Prostate gland (tissue), 2 donors: ENCODE results near the gene SPAG9.

ENCODE experiments used
- POLR2AphosphoS5 ChIP-seq: sonication (generic); formaldehyde crosslinking; IDR thresholded peaks from one replicate; pipeline ENCODE4 v1.6.1; 2017; ENCODE audit warnings: antibody characterized with exemption
- TF ChIP-seq, protein P1 (sequence below), 4 experiments: fragments of 200-600 bp in 2 of 4; fragments of 450-650 bp in 2 of 4; sonication (generic) in 2 of 4; IDR thresholded peaks; 1 replicate in 3 of 4; 2 replicates in 1 of 4; pipeline ENCODE4 v1.5.1; 2016 to 2019; ENCODE audit warnings: antibody characterized with exemption in 4 of 4, mild to moderate bottlenecking in 2 of 4, moderate library complexity in 2 of 4

DNA sequence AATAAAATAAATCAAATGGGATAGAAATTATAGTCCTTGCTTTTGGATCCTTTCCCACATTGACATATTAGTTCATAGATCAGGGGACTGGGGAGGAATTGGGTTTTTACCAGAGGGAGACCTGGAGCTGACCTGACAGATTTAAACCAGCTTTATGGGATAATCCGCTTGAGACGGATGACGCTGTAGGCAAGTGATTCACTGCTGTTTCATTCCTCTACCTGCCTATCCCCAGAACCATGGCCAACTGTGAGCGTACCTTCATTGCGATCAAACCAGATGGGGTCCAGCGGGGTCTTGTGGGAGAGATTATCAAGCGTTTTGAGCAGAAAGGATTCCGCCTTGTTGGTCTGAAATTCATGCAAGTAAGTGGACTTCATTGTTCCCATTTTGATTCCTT lies 34.7 kb upstream of the SPAG9 start:
- TF ChIP-seq, protein P1, sequence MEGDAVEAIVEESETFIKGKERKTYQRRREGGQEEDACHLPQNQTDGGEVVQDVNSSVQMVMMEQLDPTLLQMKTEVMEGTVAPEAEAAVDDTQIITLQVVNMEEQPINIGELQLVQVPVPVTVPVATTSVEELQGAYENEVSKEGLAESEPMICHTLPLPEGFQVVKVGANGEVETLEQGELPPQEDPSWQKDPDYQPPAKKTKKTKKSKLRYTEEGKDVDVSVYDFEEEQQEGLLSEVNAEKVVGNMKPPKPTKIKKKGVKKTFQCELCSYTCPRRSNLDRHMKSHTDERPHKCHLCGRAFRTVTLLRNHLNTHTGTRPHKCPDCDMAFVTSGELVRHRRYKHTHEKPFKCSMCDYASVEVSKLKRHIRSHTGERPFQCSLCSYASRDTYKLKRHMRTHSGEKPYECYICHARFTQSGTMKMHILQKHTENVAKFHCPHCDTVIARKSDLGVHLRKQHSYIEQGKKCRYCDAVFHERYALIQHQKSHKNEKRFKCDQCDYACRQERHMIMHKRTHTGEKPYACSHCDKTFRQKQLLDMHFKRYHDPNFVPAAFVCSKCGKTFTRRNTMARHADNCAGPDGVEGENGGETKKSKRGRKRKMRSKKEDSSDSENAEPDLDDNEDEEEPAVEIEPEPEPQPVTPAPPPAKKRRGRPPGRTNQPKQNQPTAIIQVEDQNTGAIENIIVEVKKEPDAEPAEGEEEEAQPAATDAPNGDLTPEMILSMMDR (IDR thresholded peaks at IDR 0.05): no peak
- TF ChIP-seq POLR2AphosphoS5: no peak
